Measurements from ENCODE around the gene ZMAT3.

GRCh38 chr3:179071027-179071322 is 634 bp downstream of the ZMAT3 start:
- TF ChIP-seq CTCF (IDR thresholded peaks at IDR 0.05): no peak
- no peak for TF ChIP-seq POLR2AphosphoS5 (IDR thresholded peaks at IDR 0.05)

All from breast epithelium (tissue), 3 donors.